GM20431 (cell line): Measurements from ENCODE around the gene SLC27A1.
"Not testable (repeated sequence)": the region's sequence is repeated elsewhere in the genome, so short reads cannot be mapped to it uniquely, and the experiment has no call there.

ENCODE experiments used
- in situ Hi-C: fragments of 300-500 bp; cut with MseI, MboI; formaldehyde crosslinking; loops from one replicate; pipeline ENCODE4 v1.15.0; 2020; ENCODE audit warnings: low sequenced_read_pairs; ENCODE audit not compliant: unreplicated experiment

Gene SLC27A1

DNA sequence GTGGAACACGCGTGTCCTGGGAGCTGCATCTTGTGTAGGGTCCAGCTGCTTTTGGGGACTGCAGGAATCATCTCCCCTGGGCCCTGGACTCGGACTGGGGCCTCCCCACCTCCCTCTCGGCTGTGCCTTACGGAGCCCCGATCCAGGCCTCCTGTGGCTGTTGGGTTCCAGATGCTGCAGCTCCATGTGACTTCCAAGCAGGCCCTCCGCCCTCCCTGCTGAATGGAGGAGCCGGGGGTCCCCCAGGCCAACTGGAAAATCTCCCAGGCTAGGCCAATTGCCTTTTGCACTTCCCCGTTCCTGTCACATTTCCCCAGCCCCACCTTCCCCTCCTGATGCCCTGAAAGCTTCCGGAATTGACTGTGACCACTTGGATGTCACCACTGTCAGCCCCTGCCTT lies 34.9 kb downstream of the SLC27A1 start:
- in situ Hi-C loops = no loop called here

DNA sequence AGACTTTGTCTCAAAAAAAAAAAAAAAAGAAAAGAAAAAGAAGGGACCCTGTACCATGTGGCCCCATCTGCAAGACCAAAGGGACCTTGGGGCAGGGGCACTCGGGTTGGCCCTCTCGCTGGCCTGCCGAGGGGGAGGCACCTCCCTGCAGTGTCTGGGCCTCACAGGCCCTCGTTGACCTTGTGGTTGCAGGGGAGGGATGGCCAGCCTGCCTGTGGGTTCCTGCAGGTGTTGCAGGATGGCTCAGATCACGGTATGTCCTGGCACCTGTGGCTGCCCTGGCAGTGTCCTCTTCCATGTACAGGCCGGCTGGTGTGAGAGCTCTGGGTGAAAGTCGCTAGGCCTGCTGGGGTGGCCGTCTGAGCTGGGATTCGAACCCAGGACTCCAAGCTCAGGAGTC lies 36.4 kb downstream of the SLC27A1 start:
- in situ Hi-C loops = no loop called here

GRCh38 chr19:17508558-17508933 lies 38.2 kb downstream of the SLC27A1 start:
- in situ Hi-C loops = not testable (repeated sequence)

DNA sequence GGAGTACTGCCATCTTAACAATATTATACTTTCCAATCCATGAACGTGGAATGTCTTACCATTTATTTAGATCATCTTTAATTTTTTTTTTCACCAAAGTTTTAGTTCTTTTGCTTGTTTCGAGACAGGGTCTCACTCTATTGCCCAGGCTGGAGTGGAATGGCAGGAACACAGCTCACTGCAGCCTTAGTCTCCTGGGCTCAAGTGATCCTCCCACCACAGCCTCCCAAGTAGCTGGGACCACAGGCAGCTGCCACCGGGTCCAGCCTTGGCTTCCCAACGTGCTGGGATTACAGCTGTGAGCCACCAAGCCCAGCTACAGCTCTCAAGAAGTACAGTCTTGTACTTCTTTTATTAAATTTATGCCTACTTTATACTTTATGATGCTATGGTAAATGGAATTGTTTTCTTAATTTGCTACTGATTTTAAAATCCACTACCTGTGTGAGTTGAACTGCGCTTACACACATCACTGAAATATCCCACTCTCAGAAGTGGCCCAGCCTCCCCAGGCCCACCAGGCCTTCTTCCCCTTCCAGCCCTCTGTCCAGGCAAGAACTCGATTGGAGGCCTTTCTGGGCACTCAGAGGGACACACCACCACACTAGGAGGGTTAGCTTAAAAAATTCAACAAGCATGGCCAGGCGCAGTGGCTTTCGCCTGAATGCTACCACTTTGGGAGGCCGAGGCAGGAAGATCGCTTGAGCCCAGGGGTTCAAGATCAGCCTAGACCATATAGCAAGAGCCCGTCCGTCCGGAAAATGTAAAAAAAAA lies 40.1 kb downstream of the SLC27A1 start:
- in situ Hi-C loops = no loop called here

GRCh38 chr19:17511724-17512573 lies 41.6 kb downstream of the SLC27A1 start:
- in situ Hi-C loops = no loop called here

DNA sequence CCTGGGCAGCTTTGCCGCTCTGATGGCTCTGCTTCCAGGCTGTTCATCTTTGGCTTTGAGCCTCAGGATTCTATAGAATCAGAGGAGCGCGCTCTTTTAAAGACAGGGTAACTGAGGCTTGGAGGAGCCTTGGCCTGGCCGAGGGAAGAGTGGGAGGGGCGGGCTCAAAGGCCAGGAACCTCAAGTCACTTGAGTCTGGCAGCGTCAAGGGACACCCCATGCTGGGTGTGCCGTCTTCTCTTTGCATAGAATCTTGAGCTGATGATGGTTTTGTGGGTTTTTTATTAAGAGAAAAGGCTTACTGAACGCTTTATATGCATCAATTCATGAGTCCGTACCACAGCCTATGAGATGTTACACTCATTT lies 42.2 kb downstream of the SLC27A1 start:
- in situ Hi-C loops = no loop called here

DNA sequence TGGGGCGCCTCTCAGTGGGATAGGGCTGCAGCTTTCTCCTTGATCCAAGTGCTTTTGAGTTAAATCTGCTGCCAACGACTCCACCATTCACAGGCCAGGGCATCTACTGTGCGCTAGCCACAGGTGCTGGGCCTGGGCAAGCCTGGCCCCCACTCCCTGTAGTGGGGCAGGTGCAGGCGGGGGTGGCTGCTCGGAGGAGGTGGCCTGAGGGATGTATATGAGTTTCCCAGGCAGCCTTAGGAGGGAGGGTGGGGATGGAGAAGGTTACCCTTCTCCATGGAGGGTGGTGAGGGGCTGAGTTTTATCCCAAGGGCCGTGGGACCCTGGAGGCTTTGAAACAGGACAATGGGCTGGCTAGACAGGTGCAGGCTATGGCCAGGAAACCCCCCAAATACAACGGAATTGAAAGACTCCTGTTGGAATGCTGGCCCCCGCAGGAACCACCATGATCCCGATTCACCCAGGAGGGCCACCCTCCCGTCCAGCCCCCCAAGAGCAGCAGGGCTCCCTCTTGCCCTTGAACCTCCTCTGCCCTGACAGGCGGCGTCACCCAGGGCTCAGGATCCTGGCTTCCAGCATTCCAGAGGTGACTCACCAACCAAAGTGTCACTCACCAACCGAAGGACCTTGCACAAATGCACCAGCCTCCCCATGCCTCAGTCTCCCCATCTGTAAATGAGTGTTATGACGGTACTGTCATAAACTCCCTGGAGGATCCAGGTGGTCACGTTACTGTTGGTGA lies 45.3 kb downstream of the SLC27A1 start:
- in situ Hi-C loops = no loop called here

GRCh38 chr19:17517898-17518297 lies 47.6 kb downstream of the SLC27A1 start:
- in situ Hi-C loops = no loop called here

GRCh38 chr19:17518654-17519053 lies 48.3 kb downstream of the SLC27A1 start:
- in situ Hi-C loops = not testable (repeated sequence)

DNA sequence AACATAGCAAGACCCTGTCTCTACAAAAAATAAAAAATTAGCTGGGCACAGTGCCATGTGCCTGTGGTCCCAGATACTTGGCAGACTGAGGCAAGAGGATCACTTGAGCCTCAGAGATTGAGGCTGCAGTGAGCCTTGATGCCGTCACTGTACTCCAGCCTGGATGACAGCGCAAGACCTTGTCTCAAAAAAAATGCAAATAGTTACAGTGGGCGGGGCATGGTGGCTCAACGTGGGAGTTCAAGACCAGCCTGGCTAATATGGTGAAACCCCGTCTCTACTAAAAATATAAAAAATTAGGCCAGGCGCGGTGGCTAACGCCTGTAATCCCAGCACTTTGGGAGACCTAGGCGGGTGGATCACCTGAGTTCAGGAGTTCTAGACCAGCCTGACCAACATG lies 49.6 kb downstream of the SLC27A1 start:
- in situ Hi-C loops = no loop called here

DNA sequence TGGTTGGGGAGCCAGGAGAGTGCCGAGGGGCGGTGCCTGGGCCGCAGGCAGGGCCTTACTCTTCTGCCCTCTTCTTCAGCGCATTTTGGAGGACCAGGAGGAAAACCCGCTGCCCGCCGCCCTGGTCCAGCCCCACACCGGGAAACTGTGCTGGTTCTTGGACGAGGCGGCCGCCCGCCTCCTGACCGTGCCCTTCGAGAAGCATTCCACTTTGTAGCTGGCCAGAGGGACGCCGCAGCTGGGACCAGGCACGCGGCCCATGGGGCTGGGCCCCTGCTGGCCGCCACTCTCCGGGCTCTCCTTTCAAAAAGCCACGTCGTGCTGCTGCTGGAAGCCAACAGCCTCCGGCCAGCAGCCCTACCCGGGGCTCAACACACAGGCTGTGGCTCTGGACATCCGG lies 50.5 kb downstream of the SLC27A1 start:
- in situ Hi-C loops = no loop called here

DNA sequence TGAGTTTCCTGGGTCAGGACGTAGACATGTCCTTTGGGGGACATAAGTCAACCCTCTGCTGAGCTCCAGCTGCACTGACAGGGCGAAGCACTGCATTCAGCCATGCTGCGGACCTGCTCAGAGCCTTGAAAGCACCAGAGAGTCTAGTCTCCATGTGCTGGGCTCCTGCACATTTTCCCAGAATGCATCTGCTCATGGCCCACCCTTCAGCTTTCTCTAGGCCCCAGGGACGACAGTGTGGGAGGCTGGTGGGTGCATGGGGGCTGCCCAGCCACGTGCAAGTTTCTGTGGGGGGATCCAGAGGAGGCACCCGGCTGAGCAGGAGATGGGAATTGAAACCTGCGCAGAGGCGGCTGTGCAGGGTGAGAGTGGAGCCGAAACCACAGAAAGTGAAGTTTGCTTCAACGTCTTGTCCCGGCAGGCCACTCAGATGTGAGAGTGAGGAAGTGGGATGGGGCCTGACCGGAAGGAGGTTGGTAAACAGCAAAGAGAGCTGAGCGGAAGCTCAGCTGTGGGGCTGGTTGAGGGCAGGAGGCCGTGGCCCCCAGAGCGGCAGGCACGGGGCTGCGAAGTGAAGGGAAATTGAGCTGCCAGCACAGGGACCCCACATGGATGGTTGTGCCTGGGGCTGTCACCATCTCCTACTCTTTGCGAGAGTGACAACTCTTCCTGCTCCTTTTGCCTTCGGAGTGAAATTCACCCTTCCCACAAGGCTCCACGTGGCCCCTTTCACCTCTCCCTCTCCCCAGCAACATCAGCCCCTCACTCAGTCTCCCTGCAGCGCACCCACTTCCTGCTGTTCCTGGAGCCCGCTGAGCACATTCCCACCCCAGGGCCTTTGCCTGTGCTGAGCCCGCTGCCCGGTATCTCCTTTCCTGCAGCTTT lies 52.9 kb downstream of the SLC27A1 start:
- in situ Hi-C loops = no loop called here

DNA sequence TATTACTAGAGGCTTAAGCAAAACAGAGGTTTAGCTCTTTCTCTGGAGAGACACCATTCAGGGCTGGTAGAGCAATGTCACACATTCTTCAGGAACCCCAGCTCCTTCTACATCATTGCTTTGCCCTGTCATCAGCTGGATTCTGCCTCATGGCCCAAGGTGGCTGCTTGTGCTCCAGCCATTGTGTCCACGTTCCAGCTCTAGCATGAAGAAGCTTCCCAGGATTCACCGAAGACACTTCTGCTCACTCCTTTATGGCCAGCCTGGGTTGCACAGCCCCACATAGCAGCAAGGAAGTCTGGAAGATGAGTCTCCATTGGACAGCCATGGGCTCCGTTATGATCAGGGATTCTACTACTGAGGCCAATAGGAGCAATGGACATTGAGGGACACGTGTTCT lies 54.3 kb downstream of the SLC27A1 start:
- in situ Hi-C loops = no loop called here

DNA sequence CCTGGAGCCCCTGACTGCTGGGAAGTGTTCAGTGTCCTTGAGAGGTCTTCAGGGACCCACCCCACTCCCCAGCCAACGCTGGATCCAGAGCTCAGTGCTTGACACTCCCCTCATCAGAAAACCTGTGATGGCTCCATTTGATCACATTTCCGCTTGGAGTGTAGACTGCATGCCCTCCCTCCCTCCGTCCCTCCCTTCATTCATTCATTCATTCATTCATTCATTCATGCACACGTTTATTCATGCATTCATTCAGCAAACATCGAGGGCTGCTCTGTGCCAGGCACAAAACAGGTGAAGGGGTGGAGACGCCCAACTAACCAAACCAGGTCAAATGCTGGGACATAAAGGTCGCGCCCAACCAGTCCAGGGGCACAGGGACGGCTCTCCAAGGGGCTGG lies 54.8 kb downstream of the SLC27A1 start:
- in situ Hi-C loops = no loop called here

DNA sequence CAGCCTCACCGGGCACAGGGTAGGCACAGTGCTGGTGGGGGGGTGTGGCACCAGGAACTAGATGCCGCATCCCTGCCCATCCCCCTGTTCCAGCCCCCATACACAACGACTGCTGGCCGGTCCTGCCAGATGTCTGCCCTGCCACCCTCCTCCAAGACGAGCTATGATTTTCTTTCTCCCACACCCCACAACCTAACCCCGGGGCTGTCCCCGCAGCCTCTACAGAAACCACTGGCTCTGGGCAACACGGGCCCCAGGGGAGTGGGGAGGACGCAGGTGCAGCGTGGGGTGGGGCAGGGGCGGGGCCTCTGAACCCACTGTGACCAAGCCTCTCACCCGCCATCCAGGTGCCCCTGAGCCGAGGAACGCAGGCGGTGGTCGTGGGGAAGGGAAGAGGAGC lies 56.6 kb downstream of the SLC27A1 start:
- in situ Hi-C loops = no loop called here

DNA sequence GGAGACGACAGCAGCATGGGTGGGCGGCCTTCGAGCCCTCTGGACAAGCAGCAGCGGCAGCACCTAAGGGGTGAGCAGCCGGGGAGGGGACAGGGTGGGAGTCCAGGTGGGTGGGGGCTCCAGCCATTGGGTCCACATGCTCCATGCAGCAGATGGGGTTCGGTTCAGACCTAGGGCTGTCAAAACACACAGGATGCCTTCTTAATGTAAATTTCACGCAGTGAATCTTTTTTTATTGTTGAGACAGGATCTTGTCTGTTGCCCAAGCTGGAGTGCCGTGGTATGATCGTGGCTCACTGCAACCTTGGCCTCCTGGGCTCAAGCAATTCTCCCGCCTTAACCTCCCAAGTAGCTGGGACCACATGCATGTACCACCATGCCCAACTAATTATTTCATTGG lies 57.0 kb downstream of the SLC27A1 start:
- in situ Hi-C loops = no loop called here

DNA sequence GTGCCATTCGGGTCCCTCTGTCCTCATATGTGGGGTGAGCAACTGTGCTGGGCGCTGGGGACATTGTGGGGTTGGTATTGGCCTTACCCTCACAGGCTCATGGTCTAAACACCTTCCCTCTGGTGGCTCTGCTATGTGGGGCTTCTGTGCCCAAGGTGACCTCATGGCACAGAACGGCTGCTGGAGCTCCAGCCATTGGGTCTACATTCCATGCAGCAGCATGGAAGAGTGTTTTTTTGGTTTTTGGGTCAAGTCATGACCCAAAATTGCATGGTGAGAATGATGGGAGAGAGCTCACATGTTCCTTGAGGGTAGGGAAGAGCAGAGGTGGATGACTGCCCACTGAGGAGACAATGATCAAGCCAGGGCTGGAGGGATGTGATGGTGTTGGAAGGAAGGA lies 58.3 kb downstream of the SLC27A1 start:
- in situ Hi-C loops = no loop called here

- in situ Hi-C loops = no loop called here
Measured at GRCh38 chr19:17529239-17530158, 59.2 kb downstream of the SLC27A1 start.

DNA sequence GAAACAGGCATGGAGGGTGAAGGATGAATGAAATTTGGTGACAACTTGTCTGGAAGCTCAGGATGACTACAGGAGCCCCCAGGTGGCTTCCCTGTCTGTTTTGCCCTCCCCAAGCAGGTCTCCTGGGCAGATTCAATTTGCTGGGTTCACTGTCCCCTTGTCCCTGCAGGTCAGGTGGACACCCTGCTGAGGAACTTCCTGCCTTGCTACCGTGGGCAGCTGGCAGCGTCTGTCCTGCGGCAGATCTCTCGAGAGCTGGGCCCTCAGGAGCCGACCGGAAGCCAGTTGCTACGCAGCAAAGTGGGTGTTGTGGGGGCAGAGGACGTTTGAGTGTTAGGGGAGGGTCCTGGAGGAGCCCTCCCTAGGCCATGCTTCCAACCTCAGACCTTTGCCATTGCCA lies 60.3 kb downstream of the SLC27A1 start:
- in situ Hi-C loops = no loop called here
